Measurements from ENCODE around the gene MEGF10.

The MEGF10 gene

DNA sequence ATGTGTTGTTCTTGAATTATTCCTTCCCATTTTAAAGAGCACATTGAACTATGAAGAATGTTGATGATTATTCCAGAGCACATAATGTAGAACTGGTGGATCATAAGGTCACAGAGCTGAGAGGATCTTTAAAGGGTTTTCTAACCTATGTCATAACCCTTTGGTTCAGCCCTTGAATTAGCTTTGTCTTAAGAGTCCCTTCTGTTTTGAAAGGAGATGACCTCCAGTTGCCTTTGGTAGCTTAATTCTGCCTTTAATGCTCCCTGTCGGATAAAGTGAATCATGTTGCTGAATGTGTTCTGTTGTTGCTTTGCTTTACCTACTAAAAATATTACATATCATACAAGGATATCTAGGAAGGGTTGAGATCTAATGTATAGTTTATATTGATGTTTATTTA, 127.8 kb downstream of the MEGF10 start:
- no peak for DNase-seq

GRCh38 chr5:127418974-127419682, 128.5 kb downstream of the MEGF10 start:
- no peak for DNase-seq

GRCh38 chr5:127419683-127420257, 129.2 kb downstream of the MEGF10 start:
- no peak for DNase-seq

DNA sequence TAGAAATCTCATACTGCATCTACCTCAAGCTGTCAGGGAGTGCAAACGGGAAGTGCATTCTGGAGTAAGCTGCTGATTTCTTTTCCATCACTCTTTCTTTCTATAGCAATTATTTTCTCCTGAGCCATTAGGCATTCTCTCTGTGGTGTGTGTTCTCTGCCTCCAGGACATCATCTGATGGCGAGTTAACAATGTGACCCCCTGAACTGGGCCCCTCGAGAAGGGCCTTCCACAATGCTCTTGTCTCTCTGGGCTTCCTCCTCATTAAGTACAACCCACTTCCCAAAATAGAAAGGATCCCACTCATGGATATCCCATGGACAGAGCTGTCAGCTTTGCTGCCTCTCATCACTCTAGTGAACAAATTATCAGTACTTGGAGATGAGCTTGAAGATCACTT, 130.2 kb downstream of the MEGF10 start:
- DNase-seq = peak; percentile 76

DNA sequence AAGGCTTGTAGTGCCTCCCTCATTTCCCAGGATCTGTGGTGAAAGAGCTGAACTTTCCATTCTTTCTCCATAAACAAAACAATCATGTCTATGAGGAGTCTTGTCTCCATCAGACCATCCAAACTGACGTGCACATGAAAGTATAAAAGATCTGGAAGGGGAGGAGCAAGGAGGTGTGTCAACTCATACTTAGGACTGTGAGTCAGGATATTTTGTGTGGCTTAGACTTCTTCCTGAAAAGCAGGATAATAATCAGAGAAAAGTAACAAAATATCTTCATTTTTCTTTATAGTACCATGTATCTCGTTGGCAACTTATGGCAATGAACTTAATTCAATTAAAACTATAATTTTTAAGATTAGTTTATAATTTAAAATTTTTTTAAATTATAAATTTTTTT, 130.9 kb downstream of the MEGF10 start:
- DNase-seq = no peak

GRCh38 chr5:127423173-127423798, 132.7 kb downstream of the MEGF10 start:
- DNase-seq = no peak

- DNase-seq = no peak
Measured at GRCh38 chr5:127425037-127425436, 134.4 kb downstream of the MEGF10 start.

DNA sequence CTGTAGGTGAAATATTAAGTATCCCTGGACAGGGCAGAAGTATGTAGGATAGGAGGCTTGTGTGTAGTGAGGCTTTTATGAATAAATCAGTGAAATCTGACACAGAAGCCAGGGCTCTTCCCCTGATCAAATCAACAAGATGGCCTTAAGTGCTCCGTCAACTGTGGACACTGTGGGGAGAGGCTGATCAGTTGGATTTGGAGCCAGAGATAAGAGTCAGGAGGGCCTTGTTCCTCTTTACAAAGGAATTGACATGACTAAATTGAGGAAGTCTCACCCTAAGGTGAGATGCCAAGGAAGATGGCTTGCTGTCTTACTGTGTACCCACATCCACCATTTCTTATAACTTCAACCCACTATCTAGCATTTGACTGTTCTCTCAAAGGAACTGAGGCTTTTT, 135.3 kb downstream of the MEGF10 start:
- no peak for DNase-seq

DNA sequence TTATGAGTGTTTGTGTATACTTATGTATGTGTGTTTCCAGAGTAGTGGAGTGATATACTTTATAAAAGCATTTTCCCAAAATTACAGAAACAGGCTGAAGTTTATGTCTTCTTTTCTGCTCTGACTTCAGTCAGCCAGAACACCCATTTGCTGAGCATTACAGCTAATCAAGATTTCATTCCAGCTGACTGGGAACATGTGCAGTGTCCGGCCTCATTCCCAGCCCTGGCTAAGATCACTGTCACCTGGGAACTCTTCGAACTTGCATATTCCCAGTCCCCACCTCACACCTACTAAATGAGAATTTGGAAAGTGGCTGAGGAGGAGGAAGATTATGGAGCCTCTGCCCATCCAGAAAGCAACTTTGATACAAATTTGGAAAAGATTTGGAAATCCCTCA, 136.1 kb downstream of the MEGF10 start:
- no peak for DNase-seq

- no peak for DNase-seq
Measured at GRCh38 chr5:127428276-127428675, 137.7 kb downstream of the MEGF10 start.

- DNase-seq = peak; percentile 58
Measured at GRCh38 chr5:127428748-127429147, 138.2 kb downstream of the MEGF10 start.

GRCh38 chr5:127429928-127430327, 139.3 kb downstream of the MEGF10 start:
- no peak for DNase-seq

DNA sequence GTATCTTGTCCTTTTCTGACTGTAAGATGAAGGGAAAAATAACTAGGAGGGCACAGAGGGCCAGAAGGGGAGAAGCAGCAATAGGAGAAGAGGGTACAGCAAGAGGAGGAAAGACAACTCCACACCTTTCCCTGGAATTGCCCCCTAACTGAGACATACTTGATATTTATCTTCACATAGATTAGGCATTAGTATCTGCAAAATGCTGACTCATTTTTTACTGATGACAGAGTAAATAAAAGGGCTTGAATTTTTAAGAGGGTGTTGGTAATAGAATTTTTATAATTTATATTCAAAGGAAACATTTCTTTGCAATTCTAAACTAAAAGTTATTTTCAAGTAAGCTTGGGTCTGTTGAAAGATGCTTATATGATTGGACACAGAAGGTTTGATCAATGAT, 140.0 kb downstream of the MEGF10 start:
- DNase-seq = no peak

GRCh38 chr5:127431977-127432585, 141.5 kb downstream of the MEGF10 start:
- DNase-seq = no peak

GRCh38 chr5:127433526-127433925, 142.9 kb downstream of the MEGF10 start:
- DNase-seq = no peak

GRCh38 chr5:127434588-127434987, 144.0 kb downstream of the MEGF10 start:
- DNase-seq = no peak

DNA sequence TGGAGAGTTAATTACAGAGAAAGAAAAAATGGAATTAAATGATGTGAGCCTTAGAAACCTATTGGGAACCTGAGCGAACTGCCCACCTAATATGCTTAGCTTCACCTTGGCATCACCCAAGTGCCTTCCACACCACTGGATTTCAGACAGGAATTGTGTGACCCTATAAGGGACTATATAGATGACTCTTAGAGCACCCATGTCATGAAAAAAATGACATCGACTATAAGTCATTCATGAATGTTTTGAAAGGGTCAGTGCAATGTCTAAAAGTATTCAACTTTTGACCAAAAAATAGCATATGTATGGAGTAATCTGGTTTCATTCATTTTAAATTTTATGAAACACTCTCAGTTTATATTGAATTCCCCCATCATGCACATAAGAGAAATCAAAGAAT, 145.2 kb downstream of the MEGF10 start:
- no peak for DNase-seq

DNA sequence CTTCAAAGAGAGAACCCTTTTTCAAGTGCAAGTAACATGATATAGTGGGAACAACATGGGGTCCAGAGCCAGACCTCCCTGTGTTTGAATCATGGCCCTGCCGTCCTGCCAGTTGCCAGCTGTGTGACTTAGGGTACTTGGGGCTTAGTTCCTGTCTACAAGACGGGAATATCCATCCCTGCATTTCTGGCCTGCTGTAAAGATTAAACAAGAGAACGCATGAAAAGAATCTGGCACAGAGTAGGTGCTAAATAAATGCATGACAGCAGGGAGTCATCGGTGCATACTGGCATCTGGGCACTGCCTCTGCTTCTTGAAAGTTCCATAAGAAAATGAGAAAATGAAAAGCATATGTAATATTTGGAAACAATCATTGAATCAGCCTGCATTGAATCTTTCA, 149.0 kb downstream of the MEGF10 start:
- DNase-seq = no peak

GRCh38 chr5:127440831-127441230, 150.2 kb downstream of the MEGF10 start:
- no peak for DNase-seq

DNA sequence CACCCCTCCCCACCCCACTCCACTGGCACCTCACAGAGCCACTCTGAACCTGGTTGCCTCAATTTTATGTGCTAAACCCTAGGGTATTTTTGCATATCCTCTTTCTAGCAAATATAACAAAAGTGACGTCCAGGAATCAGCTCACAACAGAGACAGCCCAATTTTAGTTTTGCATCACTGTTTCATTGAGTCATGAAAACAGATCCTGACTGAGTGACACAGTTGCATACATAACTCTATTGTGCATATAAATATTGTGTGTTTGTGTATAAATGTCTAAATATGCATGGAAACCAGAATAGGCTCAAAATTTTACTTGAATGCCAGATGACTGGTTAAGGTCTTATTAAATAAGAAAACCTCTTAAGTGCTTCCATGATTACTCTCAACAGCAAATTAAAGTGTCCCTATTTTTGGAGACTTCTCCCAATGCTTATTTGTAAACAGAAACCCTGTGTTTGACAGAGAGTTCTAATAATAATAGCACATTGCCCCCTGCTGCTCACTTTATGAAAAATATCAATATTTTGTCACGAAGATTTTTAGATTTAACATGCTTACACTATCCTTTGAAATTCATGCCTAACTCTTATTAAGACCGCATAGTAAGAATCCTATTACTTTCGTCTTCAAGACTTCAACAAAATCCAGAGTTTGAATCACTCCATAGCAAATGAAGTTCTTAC, 151.3 kb downstream of the MEGF10 start:
- no peak for DNase-seq

DNA sequence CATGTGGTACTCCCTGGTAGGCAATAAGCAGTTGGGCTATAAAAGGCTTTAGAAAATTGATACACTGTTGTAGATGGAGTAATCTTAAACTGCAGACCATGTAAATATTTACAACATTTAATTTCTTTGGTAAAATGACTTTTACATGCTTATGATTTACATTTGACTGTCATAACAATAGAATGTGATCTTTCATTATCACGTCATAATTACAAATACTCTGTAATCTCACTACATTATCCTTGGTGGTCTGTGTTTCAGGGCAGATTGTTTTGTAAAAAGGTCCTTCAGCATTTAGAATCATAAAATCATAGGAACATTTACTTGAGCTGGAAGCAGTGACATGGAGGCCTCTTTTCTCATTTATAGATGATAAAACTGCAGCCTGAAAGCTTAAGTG, 153.6 kb downstream of the MEGF10 start:
- no peak for DNase-seq

DNA sequence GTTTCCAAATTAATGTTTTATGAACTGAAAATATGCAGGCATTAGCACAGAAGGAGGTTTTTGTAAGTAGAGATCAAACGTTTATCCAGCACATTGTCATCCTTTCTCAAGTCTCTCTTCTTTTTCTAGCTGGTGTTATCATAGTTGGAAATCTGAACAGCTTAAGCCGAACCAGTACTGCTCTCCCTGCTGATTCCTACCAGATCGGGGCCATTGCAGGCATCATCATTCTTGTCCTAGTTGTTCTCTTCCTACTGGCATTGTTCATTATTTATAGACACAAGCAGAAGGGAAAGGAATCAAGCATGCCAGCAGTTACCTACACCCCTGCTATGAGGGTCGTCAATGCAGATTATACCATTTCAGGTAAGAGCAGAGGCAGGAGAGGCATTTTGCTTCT, 154.7 kb downstream of the MEGF10 start:
- no peak for DNase-seq

GRCh38 chr5:127446626-127447025, 156.0 kb downstream of the MEGF10 start:
- no peak for DNase-seq

GRCh38 chr5:127447827-127448226, 157.2 kb downstream of the MEGF10 start:
- DNase-seq = no peak
